Activated CD8-positive, alpha-beta memory T cell treated with anti-CD3 and anti-CD28 coated beads, Interleukin-2, amount 50 U/mL, for 4 hours (primary cell): ENCODE results near the gene HAUS7.

Source experiments
- DNase-seq: peaks from one replicate; pipeline ENCODE4 v3.0.0-alpha.2; 2020

HAUS7 gene

DNA sequence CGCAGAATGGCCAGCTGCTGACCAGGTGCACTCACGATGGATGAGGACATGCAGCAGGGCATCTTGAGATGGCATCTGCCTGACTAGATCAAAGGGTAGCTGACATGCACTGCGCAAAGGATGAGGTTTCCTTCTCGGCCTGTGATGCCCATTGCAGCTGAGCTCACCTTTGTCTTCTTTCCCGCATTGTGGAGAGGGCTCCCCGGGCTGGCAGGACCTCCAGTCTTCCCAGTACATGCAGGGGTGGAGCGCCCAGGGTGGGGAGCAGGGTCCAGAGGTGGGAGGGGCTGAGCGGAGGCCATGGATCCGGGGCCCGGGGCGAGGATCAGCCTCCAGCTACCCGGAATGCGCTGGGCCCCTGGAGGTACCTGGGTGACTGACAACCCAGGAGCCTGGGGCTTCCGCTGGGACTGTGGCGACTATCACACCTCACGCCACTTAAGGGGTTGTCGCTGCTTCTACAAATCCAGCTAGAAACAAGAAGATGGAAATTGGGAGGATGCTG, 36.5 kb downstream of the HAUS7 start:
- DNase-seq: no peak

DNA sequence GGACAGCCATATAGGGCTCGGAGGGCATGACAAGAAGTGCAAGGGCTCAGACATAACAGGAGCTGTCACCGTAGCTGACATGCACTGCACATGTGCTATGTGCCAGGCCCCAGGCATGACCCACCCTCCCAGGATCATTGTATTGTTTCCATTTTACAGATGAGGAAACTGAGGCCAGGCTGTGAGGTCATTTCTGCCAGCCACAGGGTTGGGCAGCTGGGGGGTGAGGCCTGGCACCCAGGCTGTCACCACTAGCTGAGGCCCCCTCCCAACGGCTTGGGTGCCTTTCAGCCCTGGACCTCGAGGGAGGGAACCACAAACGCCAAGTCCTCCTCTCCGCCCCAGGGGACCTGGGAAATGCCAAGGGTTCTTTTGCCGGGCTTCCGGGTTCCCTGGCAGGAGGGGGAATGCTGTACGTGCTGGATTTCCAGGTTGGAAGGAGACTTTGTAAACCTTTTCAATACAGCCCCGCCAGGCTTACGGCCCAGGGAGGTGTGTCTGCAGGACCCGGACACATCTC, 37.2 kb downstream of the HAUS7 start:
- no peak for DNase-seq

- DNase-seq: no peak
These were observed 39.6 kb downstream of the HAUS7 start for GRCh38 chrX:153430796-153431195.

GRCh38 chrX:153426204-153426603, 44.2 kb downstream of the HAUS7 start:
- no peak for DNase-seq

DNA sequence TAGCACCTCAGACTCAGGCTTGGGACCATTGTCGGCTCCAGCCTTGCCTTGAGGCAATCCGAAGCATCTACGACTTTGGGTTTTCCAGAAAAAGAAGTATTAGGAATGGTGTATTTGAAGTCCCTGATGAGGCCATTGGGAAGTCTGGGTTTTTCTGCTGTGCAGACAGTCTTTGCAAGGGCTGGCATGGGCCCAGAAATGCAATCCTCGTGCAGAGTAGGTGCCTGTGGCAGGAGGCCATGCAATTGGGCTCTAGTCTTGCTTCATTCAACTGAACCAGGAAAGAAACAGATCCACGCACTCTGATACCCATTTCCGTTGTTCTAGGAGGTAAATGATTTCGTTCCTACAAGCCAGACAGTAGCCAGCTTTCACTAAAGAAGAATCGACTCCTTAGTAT, 46.7 kb downstream of the HAUS7 start:
- DNase-seq: no peak

DNA sequence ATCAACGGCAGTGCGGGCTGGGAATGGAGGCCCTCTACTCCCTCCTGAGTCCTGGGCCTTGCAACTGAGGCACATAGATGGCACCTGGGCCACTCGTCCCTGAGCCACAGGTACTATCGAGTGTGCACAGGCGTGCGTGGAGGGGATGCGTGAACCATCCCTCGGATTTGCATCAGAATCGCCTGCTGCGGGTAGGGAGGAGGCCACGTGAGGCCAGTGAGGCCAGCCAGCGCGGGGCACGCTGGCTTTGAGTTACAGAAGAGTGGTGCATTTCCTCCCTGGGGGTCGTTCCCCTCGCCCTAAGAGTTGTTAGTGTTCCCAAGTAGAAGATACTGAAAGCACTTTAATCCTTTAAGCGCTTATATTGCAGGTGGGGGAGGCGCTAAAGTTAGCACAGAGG, 48.5 kb downstream of the HAUS7 start:
- DNase-seq: no peak

- DNase-seq: no peak
These were observed 49.4 kb downstream of the HAUS7 start for GRCh38 chrX:153420851-153421599.

GRCh38 chrX:153417637-153418036, 52.7 kb downstream of the HAUS7 start:
- no peak for DNase-seq

DNA sequence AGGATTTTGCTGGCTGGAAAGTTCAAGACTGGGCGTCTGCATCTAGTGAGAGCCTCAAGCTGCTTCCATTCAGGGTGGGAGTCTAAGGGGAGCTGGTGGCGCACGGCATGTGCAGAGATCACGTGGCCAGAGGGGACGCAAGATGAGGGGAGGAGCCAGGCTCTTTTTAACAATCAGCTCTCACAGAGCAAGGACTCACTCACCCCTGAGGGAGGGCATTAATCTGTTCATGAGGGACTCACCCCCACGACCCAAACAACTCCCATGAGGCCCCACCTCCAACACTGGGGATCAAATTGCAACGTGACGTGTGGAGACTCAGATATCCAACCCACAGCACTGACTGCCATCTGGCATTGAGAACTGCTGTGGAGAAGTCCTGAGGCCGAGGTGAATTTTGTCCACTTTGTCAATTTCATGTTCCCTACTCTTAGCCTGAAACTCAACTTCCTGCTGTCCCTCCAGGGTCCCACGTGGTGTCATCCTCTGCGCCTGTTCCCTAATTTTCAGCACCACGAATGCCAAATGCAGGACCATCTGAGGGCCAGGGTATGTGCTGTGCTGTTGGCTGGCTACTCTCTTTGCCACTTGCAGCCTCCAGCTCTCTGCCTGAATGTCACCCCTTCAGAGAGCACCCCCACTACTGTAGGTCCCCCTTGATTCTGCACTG, 53.5 kb downstream of the HAUS7 start:
- DNase-seq: no peak

GRCh38 chrX:153414856-153415510, 55.4 kb downstream of the HAUS7 start:
- no peak for DNase-seq

GRCh38 chrX:153413731-153414130, 56.6 kb downstream of the HAUS7 start:
- no peak for DNase-seq

DNA sequence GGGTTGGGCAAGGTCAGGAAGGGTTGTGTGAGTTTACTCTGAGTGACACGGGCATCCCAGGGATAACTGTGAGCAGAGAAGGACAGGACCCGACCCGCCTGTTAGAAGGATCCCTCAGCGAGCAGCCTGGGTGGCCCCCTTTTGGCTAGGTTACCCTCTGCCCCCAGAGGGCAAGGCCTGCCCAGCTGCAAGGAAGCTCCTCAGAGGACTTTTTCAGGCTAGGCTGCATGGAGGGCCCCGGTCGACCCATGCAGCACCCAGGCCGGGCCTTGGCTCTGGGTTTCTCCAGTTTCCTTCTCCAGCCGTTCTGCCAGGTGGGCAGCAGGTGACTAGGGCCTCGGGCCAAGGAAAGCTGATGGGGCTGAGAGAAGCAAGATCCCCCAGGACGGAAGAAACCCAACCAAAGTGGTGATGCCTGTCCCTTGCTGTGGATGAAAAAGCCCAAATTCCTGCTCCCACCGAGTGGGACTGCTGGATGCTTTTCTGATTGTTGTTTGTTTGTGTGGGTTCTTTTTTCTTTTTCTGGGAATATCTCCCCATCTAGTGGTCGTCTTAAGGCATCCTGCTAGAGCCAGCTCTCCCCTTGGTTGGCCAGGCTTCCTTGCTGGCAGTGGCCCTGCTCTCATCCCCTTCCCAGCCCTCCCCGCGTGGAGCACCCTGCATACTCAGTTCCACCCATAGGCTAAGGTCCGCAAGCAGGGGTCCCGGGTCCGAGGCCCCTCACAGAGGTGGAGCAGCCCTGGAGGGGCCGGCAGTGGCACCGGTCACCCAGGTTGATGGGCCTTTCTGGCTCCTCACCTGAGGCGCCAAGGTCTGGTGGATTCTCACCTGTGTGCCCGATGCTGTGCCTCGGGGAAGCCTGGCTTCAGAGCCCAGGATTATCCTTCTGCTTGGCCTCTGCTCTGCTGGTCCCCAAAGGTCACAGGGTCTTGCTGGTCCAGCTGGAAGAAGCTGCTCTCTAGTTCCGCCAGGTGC, 57.3 kb downstream of the HAUS7 start:
- no peak for DNase-seq

DNA sequence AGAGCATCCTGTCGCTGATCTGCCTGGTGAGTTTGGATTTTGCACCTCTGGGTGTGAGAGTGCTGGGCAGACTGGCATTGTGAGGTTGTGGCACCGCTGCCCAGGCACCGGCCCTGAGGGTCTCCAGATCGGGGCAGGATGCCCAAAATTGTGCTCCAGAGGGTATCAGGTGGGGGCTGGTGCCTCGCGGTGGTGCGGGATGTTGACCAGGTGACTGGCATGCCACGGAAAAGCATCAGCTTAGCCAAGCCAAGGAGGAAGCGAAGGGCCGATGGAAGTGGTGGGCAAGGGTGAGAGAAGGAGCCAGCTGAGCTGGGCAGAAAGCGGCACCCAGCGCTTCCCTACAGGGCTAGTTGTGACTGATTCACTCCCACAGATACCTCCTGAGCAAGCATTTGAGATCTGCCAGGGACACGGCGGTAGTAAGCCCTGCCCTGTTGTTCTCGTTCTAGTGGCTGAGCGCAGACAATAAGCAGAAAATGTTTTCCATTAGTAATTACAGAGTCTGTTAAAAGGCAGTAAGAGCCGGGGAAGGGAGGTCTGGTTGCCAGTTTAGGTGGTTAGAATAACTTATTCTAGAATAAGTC, 58.3 kb downstream of the HAUS7 start:
- DNase-seq: no peak

GRCh38 chrX:153411255-153411987, 59.0 kb downstream of the HAUS7 start, which contains the start of gene ZFP92:
Gene ZFP92 (plus strand): TSS chrX:153411472. CDS start chrX:153418323, 6,851 bp downstream.
- peak; percentile 55 for DNase-seq

DNA sequence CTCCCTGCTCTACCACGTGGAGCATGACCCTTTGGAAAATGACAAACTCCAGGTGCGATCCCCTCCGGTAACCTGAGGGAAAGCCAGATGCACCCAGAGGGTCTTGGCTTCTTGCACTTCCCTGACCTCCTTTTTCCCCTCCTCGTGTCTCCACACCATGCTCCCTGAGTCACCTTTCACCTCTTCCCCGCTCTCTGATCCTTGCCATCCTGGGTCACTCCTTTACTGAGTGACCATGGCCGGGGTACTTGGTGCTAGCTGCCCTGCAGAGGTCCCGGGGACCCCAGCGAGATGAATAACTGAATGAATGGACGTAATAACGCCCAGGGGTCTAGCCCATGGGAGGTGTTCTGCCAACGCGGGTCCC, 59.5 kb downstream of the HAUS7 start:
- no peak for DNase-seq

DNA sequence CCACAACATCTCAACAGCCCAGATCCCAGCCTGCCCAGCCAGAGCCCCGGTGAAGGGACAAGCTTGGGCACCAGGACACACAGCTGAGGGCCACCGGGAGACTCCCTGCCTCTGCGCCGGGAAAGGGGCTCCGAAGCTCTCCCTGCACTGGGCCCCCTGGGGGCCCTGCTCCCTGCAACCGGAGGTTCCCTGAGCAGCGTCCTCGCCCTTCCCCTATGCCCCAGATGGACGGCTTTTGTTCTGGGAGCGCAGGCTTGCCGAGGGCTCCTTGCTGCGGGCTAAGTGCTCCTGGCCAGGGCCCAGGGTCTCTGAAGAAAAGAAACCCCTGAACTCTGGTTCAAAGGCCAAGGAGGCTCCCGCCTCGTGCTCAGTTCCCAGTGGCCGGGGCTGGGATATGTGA, 60.0 kb downstream of the HAUS7 start:
- no peak for DNase-seq

DNA sequence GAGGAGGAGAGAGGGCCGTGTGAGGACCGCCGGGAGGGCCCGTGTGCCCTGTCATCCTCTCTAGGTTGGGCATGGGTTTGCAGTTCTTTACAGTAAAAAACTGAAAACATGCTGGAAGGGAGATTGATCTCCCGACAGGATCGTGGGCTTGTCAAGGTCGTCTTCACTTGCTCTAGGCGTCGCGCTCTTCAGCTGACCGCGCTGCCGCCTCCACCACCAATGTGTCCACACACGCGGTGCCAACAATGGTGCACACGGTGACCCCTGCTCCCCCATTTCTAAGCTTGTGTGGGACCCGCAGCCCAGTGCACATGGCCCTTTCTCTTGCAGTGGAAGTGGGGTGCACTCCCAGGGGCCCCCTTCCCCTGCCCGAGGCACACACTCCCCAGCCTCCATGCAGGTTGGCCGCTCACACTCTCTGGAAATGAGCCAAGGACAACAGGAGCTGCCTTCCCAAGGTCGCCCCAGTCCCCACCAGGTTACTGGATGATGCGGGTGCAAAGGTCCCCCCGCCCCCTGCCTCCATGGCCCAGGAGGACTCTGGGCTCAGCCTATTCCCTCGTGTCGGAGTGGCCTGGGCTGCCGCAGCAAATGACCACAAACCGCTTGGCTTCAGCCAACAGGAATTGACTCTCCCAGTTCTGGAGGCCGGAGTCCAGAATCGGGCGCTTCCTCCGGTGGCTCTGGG, 60.8 kb downstream of the HAUS7 start:
- DNase-seq: no peak

DNA sequence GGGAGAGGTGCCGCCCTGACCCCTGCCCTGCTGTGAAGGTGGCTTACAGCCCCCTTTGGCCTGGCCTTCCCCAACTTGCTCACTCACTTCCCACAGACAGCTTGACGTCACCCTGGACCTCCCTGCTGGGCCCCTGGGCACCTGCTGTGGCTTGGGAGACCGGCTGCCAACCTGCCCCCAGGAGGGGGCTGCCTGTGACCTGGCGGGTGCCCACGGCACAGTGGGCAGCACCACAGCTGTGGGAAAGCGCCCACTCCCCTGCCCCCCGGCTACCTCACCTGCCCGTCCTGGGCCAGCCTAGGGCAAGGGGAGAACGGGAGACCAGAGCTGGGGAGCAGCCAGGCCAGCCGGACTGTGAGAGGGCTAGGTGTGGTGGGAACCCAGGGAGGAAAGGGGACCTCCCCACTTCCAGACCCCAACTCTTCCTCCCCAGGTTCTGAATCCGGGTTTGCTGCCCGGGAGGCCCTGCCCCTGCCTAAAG, 61.5 kb downstream of the HAUS7 start:
- DNase-seq: no peak

- DNase-seq: no peak
These were observed 62.1 kb downstream of the HAUS7 start for GRCh38 chrX:153408221-153408721.

DNA sequence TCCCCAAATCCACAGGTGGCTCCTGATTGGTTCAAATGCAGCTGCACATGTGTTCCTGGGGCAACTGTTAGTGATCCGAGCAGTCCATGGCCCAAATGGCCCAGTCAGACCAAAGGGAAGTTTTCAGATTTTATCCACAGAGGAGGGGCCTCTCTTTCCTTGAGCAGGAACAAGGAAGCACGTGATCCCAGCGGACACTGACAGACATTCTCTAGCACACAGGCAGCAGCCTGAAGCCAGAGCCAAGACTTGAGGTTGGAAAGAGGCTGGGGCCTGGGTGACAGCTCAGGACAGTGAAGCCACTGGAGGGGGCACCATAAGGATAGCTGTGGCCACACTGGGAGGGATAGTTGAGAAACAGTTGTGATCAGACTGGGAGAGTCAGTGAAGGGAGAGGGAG, 62.6 kb downstream of the HAUS7 start:
- no peak for DNase-seq
